ENCODE results near the gene WIZ. TPM values are rescaled to one million over a fixed set of nuclear protein-coding genes. Genes with fewer than 3 reads are reported as not detected.

Gene WIZ
- total and polyA plus RNA-seq, 2 of the 8 experiments (the other 6 are each of a cell fraction or from before 2014, with no cell fraction given), result 12.5 to 33.2 TPM

DNA sequence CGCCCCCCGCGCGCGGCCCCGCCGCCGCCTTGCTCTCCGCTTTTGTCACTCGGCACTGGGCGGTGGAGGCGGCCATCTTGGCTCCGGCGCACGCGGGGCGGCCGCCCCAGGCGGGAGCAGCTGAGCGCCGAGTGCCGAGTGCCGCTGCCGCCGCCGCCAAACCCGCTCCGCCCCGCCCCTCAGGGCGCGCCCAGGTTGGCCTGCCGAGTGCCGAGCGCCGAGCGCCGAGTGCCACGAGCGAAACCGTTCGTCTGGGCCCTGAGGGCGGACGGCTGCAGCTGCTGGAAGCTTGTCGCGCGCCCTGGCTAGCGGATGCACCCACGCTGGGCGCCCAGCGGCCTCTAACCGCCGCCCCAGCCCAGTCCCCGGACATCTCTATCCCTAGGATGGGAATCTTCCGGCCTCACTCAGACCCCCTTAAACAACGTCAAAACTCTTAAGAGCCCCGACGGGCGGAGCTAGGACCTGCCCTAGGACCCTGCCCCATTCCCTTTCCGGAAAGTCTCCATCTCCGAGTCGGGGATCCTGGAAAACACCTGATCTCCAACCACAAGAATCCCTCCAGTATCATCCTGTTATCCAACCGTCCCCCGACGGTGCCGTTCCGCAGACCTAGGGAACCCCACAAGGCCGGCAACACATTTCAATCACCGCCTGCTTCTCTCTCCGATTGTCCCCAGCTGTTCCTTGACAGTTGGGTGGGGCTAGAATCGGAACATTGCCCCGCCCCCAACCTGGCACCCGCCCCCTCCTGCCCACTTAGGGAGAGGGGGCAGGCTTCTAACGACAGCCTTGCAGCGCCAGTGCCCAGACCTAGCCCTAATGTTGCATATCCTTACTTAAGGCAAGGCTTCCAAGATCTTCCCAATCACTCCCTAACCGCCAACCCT is 16.9 kb downstream of the WIZ start (continued):
- TF ChIP-seq, protein P1, sequence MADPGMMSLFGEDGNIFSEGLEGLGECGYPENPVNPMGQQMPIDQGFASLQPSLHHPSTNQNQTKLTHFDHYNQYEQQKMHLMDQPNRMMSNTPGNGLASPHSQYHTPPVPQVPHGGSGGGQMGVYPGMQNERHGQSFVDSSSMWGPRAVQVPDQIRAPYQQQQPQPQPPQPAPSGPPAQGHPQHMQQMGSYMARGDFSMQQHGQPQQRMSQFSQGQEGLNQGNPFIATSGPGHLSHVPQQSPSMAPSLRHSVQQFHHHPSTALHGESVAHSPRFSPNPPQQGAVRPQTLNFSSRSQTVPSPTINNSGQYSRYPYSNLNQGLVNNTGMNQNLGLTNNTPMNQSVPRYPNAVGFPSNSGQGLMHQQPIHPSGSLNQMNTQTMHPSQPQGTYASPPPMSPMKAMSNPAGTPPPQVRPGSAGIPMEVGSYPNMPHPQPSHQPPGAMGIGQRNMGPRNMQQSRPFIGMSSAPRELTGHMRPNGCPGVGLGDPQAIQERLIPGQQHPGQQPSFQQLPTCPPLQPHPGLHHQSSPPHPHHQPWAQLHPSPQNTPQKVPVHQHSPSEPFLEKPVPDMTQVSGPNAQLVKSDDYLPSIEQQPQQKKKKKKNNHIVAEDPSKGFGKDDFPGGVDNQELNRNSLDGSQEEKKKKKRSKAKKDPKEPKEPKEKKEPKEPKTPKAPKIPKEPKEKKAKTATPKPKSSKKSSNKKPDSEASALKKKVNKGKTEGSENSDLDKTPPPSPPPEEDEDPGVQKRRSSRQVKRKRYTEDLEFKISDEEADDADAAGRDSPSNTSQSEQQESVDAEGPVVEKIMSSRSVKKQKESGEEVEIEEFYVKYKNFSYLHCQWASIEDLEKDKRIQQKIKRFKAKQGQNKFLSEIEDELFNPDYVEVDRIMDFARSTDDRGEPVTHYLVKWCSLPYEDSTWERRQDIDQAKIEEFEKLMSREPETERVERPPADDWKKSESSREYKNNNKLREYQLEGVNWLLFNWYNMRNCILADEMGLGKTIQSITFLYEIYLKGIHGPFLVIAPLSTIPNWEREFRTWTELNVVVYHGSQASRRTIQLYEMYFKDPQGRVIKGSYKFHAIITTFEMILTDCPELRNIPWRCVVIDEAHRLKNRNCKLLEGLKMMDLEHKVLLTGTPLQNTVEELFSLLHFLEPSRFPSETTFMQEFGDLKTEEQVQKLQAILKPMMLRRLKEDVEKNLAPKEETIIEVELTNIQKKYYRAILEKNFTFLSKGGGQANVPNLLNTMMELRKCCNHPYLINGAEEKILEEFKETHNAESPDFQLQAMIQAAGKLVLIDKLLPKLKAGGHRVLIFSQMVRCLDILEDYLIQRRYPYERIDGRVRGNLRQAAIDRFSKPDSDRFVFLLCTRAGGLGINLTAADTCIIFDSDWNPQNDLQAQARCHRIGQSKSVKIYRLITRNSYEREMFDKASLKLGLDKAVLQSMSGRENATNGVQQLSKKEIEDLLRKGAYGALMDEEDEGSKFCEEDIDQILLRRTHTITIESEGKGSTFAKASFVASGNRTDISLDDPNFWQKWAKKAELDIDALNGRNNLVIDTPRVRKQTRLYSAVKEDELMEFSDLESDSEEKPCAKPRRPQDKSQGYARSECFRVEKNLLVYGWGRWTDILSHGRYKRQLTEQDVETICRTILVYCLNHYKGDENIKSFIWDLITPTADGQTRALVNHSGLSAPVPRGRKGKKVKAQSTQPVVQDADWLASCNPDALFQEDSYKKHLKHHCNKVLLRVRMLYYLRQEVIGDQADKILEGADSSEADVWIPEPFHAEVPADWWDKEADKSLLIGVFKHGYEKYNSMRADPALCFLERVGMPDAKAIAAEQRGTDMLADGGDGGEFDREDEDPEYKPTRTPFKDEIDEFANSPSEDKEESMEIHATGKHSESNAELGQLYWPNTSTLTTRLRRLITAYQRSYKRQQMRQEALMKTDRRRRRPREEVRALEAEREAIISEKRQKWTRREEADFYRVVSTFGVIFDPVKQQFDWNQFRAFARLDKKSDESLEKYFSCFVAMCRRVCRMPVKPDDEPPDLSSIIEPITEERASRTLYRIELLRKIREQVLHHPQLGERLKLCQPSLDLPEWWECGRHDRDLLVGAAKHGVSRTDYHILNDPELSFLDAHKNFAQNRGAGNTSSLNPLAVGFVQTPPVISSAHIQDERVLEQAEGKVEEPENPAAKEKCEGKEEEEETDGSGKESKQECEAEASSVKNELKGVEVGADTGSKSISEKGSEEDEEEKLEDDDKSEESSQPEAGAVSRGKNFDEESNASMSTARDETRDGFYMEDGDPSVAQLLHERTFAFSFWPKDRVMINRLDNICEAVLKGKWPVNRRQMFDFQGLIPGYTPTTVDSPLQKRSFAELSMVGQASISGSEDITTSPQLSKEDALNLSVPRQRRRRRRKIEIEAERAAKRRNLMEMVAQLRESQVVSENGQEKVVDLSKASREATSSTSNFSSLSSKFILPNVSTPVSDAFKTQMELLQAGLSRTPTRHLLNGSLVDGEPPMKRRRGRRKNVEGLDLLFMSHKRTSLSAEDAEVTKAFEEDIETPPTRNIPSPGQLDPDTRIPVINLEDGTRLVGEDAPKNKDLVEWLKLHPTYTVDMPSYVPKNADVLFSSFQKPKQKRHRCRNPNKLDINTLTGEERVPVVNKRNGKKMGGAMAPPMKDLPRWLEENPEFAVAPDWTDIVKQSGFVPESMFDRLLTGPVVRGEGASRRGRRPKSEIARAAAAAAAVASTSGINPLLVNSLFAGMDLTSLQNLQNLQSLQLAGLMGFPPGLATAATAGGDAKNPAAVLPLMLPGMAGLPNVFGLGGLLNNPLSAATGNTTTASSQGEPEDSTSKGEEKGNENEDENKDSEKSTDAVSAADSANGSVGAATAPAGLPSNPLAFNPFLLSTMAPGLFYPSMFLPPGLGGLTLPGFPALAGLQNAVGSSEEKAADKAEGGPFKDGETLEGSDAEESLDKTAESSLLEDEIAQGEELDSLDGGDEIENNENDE (IDR thresholded peaks at IDR 0.05; ENCODE audit: insufficient replicate concordance, low read length), result no peak

All from H1 (cell line).